Activated gamma-delta T cell treated with Interleukin-2 at 50 U/mL for 16 hours (primary cell): ENCODE results near the gene IL1RAP.

Source experiments
- DNase-seq: peaks from one replicate; pipeline ENCODE4 v3.0.0-alpha.2; 2020

The IL1RAP gene

DNA sequence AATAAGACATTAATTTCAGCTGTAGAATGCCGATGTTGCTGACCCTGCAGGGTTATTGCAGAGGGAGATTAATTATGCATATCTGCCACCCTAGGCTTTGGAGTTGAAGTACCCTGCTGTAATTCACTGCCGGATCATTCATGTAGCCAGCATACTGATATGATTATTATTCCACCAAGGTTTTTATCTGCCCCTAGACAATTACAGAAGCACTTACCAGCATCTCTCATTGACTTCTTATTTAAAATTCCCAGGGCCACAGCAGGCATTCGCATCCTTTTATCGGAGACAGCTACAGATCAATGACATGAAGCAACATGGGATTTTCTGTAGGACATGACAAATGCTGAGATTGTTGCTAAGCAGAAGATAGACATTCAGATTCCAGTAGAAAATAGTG, 31.3 kb downstream of the IL1RAP start:
- DNase-seq: no peak

DNA sequence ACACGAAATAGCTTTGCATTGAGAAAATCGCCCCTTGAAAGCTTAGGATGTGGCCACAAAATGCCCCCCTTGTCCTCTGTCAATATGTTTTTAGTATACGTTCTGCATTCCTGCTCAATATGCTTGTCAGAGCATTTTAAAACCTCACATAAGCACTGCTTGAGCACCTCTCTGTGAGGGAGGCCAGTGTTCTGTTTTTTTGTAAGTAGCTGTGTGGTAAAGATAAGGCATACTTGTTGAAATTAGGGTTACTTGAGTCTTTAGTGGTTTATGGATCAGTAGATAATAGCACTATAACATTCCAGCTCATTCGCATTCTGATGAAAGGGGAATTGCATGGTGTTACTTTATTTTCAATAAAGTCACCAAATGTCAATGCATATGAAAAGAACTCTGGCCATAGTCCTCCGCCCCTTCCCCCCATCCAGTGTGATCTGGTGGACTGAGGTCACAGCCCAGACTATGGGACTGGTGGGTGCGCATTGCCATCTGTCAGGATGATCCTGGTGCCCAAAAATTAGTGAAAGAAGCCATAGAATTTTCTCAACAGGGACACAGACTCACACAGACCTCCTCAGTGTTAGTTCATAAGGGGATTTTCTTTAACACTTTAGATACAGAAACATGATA, 33.1 kb downstream of the IL1RAP start:
- no peak for DNase-seq

DNA sequence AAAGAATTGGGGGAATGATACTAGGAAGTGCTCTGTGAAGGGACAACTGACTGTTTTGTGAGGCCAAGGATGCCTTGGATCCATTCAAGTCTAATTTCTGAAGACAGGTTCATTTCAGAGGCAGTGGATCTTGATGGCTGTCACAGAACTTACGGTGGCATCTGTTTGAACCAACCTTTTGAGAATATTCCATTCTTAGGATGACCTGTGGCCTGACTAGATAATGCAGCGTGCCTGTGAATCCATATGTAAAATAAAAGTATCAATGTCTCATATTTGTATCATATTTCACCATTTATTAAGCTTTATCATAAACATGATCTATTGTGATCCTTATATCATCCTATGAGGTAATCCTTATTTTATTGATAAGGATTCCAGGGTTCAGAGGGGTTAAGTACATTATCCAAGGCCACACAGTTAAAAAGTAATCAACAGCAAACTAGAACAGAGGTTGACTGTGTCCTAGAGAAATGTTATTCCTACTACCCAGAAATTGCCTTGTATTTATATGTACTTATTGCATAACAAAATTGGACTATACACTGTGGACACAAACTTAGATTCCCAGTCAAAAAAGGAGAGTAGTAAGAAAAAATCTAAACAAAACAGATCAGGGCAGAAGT, 34.3 kb downstream of the IL1RAP start:
- DNase-seq: no peak

DNA sequence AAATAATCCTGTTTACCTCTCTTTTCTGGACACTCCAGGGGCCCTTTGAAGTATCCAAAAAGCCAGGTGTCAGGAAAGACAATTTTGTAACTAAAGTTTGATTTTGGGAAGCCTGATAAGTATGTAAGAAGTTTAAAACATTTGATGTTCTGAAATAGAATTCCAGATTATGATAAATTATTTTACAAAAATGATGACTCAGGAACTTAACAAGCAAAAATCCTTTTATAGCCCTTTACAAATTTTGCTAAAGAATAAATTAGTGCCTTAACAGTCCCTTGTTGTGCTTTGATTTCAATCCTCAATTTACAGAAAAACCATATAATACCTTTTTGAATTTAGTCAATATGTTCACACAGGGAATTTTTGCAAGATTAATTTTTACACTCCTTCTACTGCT, 38.1 kb downstream of the IL1RAP start:
- DNase-seq: no peak

DNA sequence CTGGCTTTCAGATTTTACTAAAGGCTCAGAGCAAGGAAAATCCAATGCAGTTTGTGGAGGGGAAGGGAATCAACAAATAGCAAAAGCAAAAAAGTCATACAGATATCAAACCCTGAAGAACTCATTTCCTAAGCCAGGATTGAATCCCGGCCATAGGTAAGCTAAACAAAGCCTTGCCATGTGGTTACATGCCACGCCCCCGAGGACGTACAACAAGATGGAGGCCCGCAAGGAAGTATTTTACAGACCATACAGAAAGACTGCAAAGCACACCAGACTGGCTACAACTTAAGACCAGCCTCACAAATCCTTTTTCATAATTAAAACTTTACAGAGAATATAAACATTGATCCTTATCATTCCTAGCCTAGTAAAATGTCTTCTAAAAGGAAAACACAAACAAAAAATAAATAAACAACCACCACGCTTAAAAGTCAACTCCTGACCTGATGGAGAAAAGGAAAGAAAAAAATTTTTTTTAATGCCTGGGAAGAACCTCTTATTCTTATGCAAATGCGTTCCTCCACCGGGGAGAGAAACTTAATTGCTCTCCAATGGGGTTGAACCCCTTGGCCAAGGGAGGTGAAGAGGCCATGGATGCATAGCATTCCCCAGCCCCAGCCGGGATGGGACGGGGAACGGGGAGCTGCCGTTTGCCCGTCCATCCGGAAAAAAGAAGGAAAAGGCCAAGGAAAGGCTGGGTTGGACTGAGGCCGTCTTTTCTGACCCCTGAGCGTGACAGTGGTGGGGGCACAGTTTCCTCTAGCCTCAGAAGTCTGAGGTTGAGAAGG, 39.3 kb downstream of the IL1RAP start:
- DNase-seq: no peak

DNA sequence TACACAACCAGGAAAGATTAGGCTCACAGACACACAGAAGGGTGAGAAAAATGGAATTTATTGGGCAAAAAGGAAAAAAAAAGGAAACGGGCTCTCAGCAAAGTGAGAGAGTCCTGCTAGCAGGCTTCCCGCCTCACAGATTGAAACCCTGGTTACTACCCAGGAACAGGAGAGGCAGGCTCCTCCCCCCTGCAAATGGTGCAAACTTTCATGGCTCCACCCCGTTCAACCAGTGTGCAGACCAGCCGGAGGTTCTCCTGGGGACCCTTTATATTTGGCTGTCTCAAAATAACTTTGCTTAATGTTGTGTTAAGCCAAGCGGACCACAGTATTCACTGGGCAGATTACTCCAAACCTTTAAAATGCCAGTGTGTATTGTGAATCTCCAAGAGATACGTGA, 40.3 kb downstream of the IL1RAP start:
- no peak for DNase-seq

DNA sequence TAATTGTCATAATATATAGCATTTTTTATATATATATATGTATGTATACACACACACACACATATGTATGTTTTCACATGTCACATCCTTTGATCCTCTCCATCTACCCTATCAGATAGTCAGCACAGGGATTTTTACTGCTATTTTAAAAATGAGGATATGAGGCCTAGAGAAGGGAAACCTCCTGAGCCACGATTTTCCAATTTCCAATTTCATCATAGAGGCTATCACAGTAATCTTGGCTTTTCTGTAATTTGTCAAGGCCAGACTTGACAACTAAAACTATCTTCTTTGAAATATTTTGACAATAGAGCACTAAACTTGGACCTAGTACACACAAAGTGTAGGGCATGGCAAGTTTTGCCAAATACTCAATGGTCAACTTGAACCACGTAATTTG, 42.5 kb downstream of the IL1RAP start:
- DNase-seq: no peak

DNA sequence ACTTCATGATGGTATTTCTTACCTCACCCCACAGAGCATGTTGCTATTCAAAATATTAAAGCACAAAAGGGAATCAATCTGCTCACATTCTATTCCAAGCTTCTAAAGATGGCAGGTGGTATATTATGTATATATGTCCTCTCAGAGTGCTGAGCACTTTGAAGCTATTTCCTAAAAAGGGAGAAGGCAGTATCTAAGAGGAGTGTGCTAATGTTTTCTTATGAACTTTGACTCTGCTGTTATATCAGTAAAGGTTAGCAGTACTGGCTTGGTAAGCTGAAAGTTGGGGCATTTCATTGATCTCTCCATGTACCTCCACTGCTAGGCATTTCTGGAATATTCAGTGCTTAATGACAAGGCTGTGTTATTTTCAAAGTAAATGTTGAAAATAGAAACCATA, 43.4 kb downstream of the IL1RAP start:
- DNase-seq: no peak

DNA sequence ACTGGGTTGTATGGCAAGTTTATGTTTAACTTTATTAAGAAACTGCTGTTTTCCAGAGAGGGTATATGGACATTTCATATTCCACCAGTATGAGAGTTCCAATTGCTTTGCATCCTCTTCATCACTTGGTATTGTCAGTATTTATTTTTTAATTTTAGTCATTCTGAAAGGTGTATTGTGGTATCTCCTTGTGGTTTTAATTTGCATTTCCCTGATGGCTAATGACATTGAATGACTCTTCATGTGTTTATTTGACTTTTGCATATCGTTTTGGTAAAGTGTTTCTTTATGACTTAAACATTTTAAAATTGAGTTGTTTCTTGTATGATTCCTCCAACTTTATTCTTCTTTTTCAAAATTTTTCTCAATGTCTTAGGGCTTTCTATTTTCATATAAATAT, 44.4 kb downstream of the IL1RAP start:
- no peak for DNase-seq

DNA sequence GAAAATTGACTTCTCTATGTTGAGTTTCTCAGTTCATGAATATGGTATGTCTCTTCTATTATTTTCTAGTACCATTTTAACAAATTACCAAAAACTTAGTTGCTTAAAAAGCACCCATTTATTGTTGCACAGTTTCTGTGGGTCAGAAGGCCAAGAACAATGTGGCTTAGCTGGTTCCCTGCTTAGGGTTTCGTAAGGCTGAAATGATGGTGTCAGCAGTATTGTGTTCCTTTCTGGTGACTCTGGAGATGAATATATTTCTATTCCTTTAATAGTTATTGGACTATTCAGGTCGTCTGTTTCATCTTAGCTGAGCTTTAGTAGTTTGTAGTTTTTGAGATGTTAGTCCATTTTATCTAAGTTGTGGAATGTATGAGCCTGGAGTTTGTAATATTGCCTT, 44.9 kb downstream of the IL1RAP start:
- DNase-seq: no peak

DNA sequence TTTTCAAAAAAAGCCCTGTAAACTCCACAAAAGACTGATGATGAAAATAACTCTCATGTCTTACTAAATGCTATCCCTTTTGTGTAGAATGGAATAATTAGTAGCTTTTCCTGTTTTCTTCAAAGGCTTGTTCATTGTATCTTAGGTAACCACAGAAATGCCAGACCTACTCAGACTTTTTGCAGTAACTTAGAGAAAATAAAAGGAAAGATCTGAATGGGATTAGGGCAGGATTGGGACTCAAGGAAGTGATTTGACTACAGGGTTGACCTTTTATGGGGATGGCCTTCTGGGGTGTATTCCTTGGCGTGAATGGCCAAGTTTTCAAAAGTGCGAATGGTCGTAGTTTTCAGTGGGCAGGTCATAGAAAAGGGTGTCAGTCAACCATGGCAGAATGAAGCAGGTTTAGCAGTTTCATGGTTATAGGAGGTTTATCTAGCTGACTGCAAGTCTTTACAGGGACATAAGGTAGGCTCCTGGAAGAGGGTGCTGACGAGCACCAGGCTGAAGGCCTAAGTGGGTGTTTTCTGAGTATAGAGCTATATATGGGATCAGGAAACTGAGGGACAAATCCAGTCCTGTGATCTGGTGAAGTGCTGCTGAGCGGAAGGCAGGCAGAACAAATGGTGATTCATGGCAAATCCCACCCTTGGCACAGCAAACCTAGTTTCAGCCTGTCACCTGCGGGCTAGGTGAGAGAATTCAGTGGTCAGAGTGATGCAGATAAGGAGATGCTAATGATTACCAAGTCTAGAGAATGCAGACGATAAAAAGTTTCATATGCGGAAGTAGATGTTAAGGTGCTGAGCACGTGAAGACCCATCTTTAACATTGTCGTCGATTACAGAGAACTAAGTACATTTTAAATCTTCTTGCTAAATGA, 46.4 kb downstream of the IL1RAP start:
- DNase-seq: no peak

DNA sequence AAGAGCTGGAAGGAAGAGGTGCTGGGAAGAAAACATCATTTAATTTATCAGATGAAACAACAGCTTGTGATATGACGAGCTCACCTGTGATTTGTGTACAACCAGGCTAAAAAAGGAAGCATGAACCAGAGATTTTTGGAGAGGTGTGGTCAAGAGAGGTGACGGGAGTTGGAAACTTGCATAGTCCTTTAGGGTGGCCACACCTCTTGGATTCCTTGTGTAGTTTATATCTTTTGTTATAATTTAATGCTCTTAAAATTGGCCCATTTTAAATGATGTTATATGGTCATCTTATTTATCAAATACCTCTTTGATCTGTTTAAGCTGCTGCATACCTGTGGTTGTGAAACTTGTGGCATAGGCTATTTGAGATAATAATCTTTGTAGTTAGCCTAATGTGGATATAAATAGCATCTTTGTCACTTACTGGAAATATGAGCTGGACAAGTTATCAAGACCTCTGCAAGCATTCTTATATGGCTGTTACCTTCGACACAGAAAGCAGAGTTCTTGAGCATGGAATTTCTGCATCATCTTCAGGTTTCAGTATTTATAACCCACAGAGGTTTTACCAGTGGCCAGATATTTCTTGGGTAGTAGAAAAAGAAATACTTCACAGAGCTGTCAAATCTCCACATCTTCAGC, 49.1 kb downstream of the IL1RAP start:
- no peak for DNase-seq

DNA sequence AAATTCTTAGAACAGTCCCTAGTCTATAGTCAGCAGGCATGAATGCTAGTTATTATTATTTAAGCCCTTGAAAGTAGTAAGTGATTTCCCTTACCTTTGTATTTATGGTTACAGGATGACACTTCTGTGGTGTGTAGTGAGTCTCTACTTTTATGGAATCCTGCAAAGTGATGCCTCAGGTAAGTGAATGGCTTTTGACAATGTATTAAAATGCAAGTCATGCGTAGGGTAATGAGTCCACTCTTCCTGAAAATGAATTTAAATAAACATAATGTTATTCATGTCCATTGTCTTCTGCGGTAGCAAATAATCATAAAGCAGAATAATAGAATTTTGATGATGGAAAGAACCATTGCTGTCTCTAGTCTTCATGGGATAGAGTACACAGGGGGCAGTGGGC, 50.3 kb downstream of the IL1RAP start:
- no peak for DNase-seq

DNA sequence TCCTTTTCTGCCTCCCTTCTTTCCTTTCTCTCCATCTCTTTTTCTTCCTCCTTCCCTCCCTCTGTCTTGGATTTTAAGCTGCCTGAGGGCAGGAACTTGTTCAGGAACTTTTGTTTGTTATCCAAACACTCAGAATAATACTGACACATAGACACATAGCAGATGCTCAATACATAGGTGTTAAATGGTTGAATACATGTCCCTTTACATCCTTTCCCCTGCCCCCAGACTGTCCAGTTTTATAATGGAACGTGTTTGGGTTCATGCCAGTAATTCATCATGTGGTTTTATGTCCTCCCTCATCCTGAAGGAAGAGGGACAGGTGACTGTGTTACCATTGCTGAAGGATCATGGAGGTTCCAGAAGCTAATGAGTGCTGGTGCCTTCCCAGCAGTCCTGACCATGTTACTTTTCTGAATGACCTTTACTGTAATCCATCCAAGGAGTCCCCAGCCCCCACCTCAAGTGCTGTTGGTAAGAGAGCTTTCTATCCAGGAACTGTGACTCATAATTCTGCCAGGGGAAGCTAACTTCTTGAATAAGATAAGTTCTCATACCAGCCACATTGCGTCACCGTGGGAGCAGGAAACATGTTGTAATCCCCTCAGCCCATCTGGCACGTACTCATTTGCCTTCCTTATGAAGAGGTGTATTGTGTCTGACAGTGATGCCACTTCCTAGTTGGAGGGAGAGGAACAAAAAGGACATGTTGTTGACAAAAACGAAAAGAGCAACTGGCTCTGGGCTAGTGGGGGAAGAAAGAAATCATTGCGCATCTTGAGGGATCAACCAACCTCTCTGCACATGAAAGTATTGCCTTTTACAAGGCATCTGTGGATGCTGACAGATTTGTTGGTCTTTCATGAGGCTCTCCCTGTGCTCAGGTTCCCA, 52.4 kb downstream of the IL1RAP start:
- DNase-seq: no peak

DNA sequence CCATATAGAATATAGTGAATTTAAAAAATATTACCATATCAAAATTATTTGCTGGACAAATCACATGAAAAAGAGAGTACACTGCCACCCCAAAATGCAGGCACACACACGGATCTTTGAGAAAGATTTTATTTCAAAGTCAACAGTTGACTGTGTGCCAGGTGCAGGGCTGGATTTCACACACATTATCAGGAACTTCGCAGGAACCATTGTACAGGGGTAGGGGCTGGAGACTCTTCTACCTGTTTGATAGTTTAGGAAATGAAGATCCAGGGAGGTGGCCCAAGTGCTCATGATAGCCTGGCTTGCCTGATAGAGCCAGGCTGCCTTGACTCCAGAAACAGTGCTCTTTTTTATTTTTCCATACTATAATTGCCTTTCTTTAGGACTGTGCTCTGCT, 54.2 kb downstream of the IL1RAP start:
- no peak for DNase-seq

DNA sequence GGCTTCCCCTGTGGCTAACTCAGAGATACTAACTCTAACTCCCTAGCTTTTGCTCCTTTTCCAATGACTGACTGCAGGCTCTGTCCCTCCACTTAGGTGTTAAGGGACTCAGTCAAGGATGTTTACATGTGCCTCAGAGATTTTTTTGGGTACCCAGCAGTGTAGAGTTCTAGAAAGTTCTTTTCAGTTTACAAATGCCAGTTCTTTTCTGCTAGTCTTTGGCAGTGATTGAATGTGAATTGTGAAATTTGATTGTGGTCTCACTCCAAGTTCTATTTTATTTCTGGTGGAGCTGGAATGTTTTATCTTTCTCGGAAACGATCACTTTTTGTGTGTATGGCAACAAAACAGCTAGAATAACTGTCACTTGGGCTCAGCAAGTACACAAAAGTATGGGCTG, 60.6 kb downstream of the IL1RAP start:
- no peak for DNase-seq

DNA sequence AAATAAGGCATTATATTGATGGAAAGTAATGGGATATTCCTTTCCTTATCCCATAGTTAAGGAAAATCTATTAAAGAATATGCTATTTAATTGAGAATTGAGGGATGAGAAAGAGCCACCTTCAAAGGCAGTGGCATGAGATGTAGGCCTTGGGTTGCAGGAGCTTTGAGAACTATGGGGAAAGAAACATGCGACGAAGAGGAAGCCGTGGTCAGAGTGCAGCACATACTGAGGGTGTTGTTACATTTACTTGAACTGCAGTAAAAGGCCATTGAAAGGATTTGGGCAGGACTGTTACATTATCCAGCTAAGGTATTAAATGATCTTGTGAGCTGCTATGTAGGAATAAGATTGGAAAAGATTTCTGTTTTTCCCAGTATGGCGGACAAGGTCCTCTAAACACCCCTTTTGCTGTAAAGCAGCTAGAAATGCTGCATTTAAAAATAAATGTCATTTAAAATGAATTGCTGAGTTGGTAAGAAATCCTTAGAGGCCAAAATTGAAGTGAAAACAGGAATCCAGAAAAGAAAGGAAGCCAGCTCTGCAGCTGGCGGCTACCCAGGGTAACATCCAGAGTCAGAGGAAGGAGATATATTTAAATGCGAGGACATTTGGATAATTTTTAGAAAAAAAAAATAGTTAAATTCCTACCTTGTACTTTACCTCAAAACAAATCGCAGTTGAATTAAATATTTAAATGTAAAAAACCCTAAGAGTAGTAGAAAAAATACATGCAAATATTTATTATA, 61.7 kb downstream of the IL1RAP start:
- DNase-seq: no peak

DNA sequence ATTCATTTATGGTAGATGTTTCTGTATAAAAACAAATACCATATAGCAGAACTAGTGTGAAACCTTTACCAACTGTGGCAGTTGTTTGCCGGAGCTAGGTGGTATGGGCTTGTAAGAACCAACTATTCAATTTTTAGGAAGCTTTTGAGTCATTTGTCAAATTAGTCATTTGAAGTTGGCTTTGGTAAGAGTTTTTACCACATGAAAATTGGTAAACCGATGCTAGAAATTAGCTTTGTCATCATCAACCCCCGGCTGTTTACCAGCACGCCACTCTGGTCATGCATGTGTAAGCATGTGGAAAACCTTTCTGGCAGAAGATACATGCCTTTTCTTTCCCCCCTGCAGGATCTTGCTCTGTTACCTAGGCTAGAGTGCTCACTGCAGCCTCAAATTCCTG, 63.3 kb downstream of the IL1RAP start:
- DNase-seq: no peak

DNA sequence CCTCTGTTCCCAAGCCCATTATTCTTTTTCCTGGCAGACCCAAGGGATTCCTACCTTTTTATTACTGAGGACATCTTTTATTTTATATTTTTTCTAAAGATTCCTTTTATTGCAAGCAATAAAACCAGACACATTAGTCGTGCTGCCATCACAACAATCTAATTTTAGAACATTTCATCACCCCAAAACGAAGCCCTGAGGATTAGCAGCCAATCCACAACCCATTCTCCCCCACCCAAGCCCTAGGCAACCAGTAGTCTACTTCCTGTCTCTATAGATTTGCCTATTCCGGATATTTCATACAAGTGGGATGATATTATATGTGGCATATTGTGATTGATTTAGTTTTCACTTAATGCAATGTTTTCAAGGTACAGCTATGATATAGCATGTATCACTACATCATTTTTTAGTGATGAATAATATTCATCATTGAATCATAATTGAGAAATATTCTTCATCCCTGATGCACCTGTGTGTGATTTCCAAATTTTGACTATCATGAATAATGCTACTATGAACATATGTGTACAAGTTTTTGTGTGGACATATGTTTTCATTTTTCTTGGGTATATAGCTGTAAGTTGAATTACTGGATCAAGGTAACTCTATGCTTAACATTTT, 65.7 kb downstream of the IL1RAP start:
- no peak for DNase-seq

DNA sequence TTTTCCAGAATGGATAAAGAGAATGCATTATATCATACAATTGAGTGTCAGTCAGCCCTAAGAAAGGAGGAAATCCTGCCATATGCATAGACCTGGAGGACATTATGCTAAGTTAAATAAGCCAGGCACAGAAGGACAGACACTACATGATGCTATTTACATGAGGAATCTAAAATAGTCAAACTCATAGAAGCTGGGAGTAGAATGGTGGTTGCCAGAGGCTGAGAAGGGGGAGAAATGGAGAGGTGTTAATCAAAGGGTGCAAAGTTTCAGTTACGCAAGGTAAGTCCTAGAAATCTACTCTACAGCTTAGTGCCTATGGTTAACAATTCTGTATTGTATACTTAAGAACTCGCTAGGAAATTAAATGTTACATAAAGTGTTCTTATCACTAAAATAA, 66.5 kb downstream of the IL1RAP start:
- DNase-seq: no peak
